Lower leg skin (tissue), 3 donors: Measurements from ENCODE around the gene BMP6.

Experiments
- POLR2A ChIP-seq, 2 donors: fragments of 450-650 bp; IDR thresholded peaks; one replicate each; pipeline ENCODE4 v1.6.1; 2016 to 2017; ENCODE audit warnings: antibody characterized with exemption in 2 of 2, mild to moderate bottlenecking in 1 of 2, moderate library complexity in 1 of 2
- TF ChIP-seq, protein P1 (sequence below), 3 donors: fragments of 450-650 bp; IDR thresholded peaks; one replicate each; pipeline ENCODE4 v1.5.1; 2016; ENCODE audit warnings: antibody characterized with exemption in 3 of 3, mild to moderate bottlenecking in 3 of 3, moderate library complexity in 2 of 3

- TF ChIP-seq, protein P1, sequence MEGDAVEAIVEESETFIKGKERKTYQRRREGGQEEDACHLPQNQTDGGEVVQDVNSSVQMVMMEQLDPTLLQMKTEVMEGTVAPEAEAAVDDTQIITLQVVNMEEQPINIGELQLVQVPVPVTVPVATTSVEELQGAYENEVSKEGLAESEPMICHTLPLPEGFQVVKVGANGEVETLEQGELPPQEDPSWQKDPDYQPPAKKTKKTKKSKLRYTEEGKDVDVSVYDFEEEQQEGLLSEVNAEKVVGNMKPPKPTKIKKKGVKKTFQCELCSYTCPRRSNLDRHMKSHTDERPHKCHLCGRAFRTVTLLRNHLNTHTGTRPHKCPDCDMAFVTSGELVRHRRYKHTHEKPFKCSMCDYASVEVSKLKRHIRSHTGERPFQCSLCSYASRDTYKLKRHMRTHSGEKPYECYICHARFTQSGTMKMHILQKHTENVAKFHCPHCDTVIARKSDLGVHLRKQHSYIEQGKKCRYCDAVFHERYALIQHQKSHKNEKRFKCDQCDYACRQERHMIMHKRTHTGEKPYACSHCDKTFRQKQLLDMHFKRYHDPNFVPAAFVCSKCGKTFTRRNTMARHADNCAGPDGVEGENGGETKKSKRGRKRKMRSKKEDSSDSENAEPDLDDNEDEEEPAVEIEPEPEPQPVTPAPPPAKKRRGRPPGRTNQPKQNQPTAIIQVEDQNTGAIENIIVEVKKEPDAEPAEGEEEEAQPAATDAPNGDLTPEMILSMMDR (IDR thresholded peaks at IDR 0.05): no peak
- TF ChIP-seq POLR2A (IDR thresholded peaks at IDR 0.05): no peak
Observed at GRCh38 chr6:7773914-7774313, 48.0 kb downstream of the BMP6 start.
